H1 (cell line): ENCODE data around the gene DOK6. TPM values are rescaled to one million over a fixed set of nuclear protein-coding genes. Genes with fewer than 3 reads are reported as not detected.

Experiments used
- CTCF ChIA-PET: fragments of 300-600 bp; sonication (Branson Sonifier 250); formaldehyde crosslinking; loops from one replicate; lab custom pipeline; 2021; ENCODE audit not compliant: partially characterized antibody; lab: Charles Lee
- POLR2A ChIA-PET: fragments of 300-600 bp; sonication (Branson Sonifier 250); formaldehyde crosslinking; loops from one replicate; lab custom pipeline; 2021; ENCODE audit warnings: inconsistent platforms; ENCODE audit not compliant: partially characterized antibody; lab: Charles Lee
- DNase-seq, 2 experiments: peaks; one replicate each; pipeline versions ENCODE4 v3.0.0 to v3.0.0-alpha.2; 2010 to 2022; ENCODE audit warnings: low spot score in 2 of 2, low read depth in 1 of 2, mixed read lengths in 1 of 2
- FAIRE-seq: peaks from 2 replicates; lab custom pipeline; 2011; peaks lifted over from hg19 to GRCh38; lab: Jason Lieb, UNC
- H2AFZ ChIP-seq: 2 replicates; pipeline ENCODE4 v1.8.1; 2012; ENCODE audit warnings: low read length, inconsistent platforms
- H2AK5ac ChIP-seq: 2 replicates; pipeline ENCODE4 v1.6.1; 2013; ENCODE audit warnings: low read depth, low read length
- H2BK120ac ChIP-seq: replicated peaks from 2 replicates; pipeline ENCODE3; 2013; ENCODE audit warnings: low read depth, low read length, inconsistent platforms
- H2BK12ac ChIP-seq: 2 replicates; pipeline ENCODE4 v1.6.1; 2013; ENCODE audit warnings: low read depth, low read length
- H2BK15ac ChIP-seq: 2 replicates; pipeline ENCODE4 v1.6.1; 2013; ENCODE audit warnings: low read length
- H2BK20ac ChIP-seq: 2 replicates; pipeline ENCODE4 v1.6.1; 2013; ENCODE audit warnings: low read length
- H2BK5ac ChIP-seq: 2 replicates; pipeline ENCODE4 v1.6.1; 2013; ENCODE audit warnings: low read depth, low read length
- H3K14ac ChIP-seq: 2 replicates; pipeline ENCODE4 v1.6.1; 2013; ENCODE audit warnings: inconsistent platforms; ENCODE audit not compliant: insufficient read length
- H3K18ac ChIP-seq: 2 replicates; pipeline ENCODE4 v1.6.1; 2013; ENCODE audit warnings: low read length; ENCODE audit errors: extremely low read depth
- H3K23ac ChIP-seq: 2 replicates; pipeline ENCODE4 v1.6.1; 2013; ENCODE audit warnings: inconsistent platforms; ENCODE audit not compliant: insufficient read length
- H3K23me2 ChIP-seq: 2 replicates; pipeline ENCODE4 v1.6.1; 2013; ENCODE audit warnings: low read depth, low read length
- H3K27ac ChIP-seq: 2 replicates; pipeline ENCODE4 v1.6.1; 2011; ENCODE audit warnings: low read depth, low read length, inconsistent platforms
- H3K27me3 ChIP-seq, 4 experiments: replicated peaks in 1 of 4; 1 replicate in 1 of 4; 2 replicates in 3 of 4; pipeline versions ENCODE4 v1.6.1 to v1.8.1; 2011 to 2013; ENCODE audit warnings: low read length in 3 of 4, mild to moderate bottlenecking in 3 of 4, inconsistent platforms in 2 of 4, mixed read lengths in 2 of 4, moderate library complexity in 1 of 4; ENCODE audit not compliant: control insufficient read depth in 3 of 4, insufficient read depth in 3 of 4; ENCODE audit errors: extremely low read depth in 1 of 4
- H3K36me3 ChIP-seq, 4 experiments: 2 replicates each; pipeline versions ENCODE4 v1.6.1 to v1.8.1; 2011 to 2013; ENCODE audit warnings: mild to moderate bottlenecking in 4 of 4, low read length in 3 of 4, moderate library complexity in 2 of 4, control low read depth in 1 of 4, inconsistent platforms in 1 of 4; ENCODE audit not compliant: insufficient read depth in 4 of 4, control insufficient read depth in 2 of 4
- H3K4ac ChIP-seq: replicated peaks from 2 replicates; pipeline ENCODE3; 2013; ENCODE audit warnings: low read length, low read depth, mixed read lengths, inconsistent platforms; ENCODE audit not compliant: insufficient read length
- H3K4me1 ChIP-seq, 4 experiments: replicated peaks in 1 of 4; 1 replicate in 1 of 4; 2 replicates in 3 of 4; pipeline versions ENCODE4 v1.6.1 to v1.8.1; 2011 to 2013; ENCODE audit warnings: low read length in 3 of 4, inconsistent platforms in 2 of 4, mixed read lengths in 1 of 4; ENCODE audit not compliant: insufficient read depth in 4 of 4, control insufficient read depth in 3 of 4
- H3K4me2 ChIP-seq, 2 experiments: 2 replicates each; pipeline versions ENCODE4 v1.6.1 to v1.8.1; 2011 to 2013; ENCODE audit warnings: low read depth in 2 of 2, low read length in 2 of 2, control low read depth in 1 of 2, inconsistent platforms in 1 of 2, mild to moderate bottlenecking in 1 of 2; ENCODE audit not compliant: insufficient read depth in 1 of 2
- H3K4me3 ChIP-seq, 4 experiments: fragments of 200-600, 300-600 bp in 1 of 4; sonication (generic), shearing (Covaris generic), sonication (Bioruptor Twin) in 1 of 4; 2 replicates each; pipeline versions ENCODE4 v1.5.1 to v1.8.1; 2011 to 2016; ENCODE audit warnings: low read length in 4 of 4, low read depth in 3 of 4, control low read depth in 2 of 4, inconsistent platforms in 2 of 4, mild to moderate bottlenecking in 2 of 4, mixed read lengths in 1 of 4, moderate library complexity in 1 of 4; ENCODE audit not compliant: insufficient read depth in 2 of 4; ENCODE audit errors: extremely low read depth in 1 of 4
- H3K56ac ChIP-seq: replicated peaks from 2 replicates; pipeline ENCODE3; 2013; ENCODE audit warnings: low read depth, mild to moderate bottlenecking, mixed read lengths, low read length, inconsistent platforms; ENCODE audit not compliant: insufficient read length
- H3K79me1 ChIP-seq: 2 replicates; pipeline ENCODE4 v1.6.1; 2013; ENCODE audit warnings: low read depth, low read length, control low read depth
- H3K79me2 ChIP-seq, 2 experiments: 2 replicates each; pipeline versions ENCODE4 v1.6.1 to v1.8.1; 2012 to 2013; ENCODE audit warnings: low read length in 2 of 2, mild to moderate bottlenecking in 2 of 2, inconsistent platforms in 1 of 2; ENCODE audit not compliant: insufficient read depth in 2 of 2, control insufficient read depth in 1 of 2
- H3K9ac ChIP-seq, 4 experiments: replicated peaks in 1 of 4; 1 replicate in 1 of 4; 2 replicates in 3 of 4; pipeline versions ENCODE4 v1.6.1 to v1.8.1; 2011 to 2013; ENCODE audit warnings: low read depth in 3 of 4, low read length in 3 of 4, control low read depth in 2 of 4, mild to moderate bottlenecking in 2 of 4, moderate library complexity in 2 of 4, inconsistent platforms in 1 of 4; ENCODE audit errors: extremely low read depth in 1 of 4
- H3K9me3 ChIP-seq, 2 experiments: 2 replicates each; pipeline versions ENCODE4 v1.6.1 to v1.8.1; 2012 to 2013; ENCODE audit warnings: mild to moderate bottlenecking in 2 of 2, moderate library complexity in 2 of 2, control low read depth in 1 of 2, inconsistent platforms in 1 of 2, low read depth in 1 of 2, low read length in 1 of 2, mixed read lengths in 1 of 2; ENCODE audit not compliant: insufficient read depth in 2 of 2
- H4K20me1 ChIP-seq, 2 experiments: replicated peaks in 1 of 2; 2 replicates each; pipeline versions ENCODE3 to v1.8.1; 2011 to 2013; ENCODE audit warnings: inconsistent platforms in 2 of 2, low read length in 2 of 2, mild to moderate bottlenecking in 1 of 2; ENCODE audit not compliant: insufficient read depth in 2 of 2, control insufficient read depth in 1 of 2
- H4K5ac ChIP-seq: 2 replicates; pipeline ENCODE4 v1.6.1; 2013; ENCODE audit warnings: low read length, low read depth, mixed read lengths, inconsistent platforms; ENCODE audit not compliant: insufficient read length
- H4K8ac ChIP-seq: 2 replicates; pipeline ENCODE4 v1.8.0; 2013; ENCODE audit warnings: mild to moderate bottlenecking, moderate library complexity, low read length, inconsistent platforms; ENCODE audit not compliant: insufficient read depth; ENCODE audit errors: extremely low read depth
- H4K91ac ChIP-seq: replicated peaks from 2 replicates; pipeline ENCODE3; 2013; ENCODE audit warnings: low read length, mixed read lengths, inconsistent platforms; ENCODE audit not compliant: insufficient read length
- JUND ChIP-seq: IDR thresholded peaks from 2 replicates; pipeline ENCODE4 v1.6.1; 2011; ENCODE audit warnings: mild to moderate bottlenecking, improper control_type of control experiment, low read length
- TAF7 ChIP-seq: optimal IDR thresholded peaks from 2 replicates; pipeline ENCODE3; 2011; ENCODE audit warnings: low read depth, mild to moderate bottlenecking, inconsistent platforms, low read length, moderate library complexity, borderline replicate concordance
- TEAD4 ChIP-seq: IDR thresholded peaks from 2 replicates; pipeline ENCODE4 v1.6.1; 2012; ENCODE audit warnings: low read depth, low read length, inconsistent platforms, mixed read lengths
- WGBS, 2 experiments: shearing (Covaris generic) in 1 of 2; methylation state at CpG; one replicate each; pipeline versions ENCODE4 v1.1.6 to v1.1.7; 2013 to 2015; ENCODE audit warnings: low lambda C conversion rate in 2 of 2, mixed read lengths in 2 of 2, inconsistent platforms in 1 of 2, low coverage in 1 of 2, missing lambda C conversion rate in 1 of 2; ENCODE audit not compliant: insufficient replicate concordance in 2 of 2, insufficient coverage in 1 of 2, insufficient read length in 1 of 2; ENCODE audit errors: extremely low coverage in 1 of 2, missing lambda C conversion rate in 1 of 2; 5-methylcytosine and 5-hydroxymethylcytosine counted together
- polyA plus RNA-seq, 7 experiments: library from polyadenylated mRNA; depleted of rRNA in 3 of 7; stranded (reverse) in 5 of 7; unstranded in 2 of 7; fragments of >200 nt in 5 of 7; fragments of 200-250 nt in 2 of 7; gene quantifications; 1 replicate in 5 of 7; 2 replicates in 1 of 7; 4 replicates in 1 of 7; pipeline versions ENCODE4 v1.2.1 to v1.2.3, GENCODE V29; 2011 to 2013; ENCODE audit warnings: missing spikeins in 2 of 7, mixed read lengths in 2 of 7
- total RNA-seq: library from RNA; stranded (reverse); fragmentation: NEBNext Ultra II Directional; extraction: Animal tissue kit (Norgen Biotek cat#: 25700); gene quantifications from 2 replicates; pipeline ENCODE4 v1.2.1, GENCODE V29; 2021

The DOK6 gene
- total and polyA plus RNA-seq, 2 of the 8 experiments (the other 6 are each of a cell fraction or from before 2014, with no cell fraction given), result 0.33 to 0.50 TPM

DNA sequence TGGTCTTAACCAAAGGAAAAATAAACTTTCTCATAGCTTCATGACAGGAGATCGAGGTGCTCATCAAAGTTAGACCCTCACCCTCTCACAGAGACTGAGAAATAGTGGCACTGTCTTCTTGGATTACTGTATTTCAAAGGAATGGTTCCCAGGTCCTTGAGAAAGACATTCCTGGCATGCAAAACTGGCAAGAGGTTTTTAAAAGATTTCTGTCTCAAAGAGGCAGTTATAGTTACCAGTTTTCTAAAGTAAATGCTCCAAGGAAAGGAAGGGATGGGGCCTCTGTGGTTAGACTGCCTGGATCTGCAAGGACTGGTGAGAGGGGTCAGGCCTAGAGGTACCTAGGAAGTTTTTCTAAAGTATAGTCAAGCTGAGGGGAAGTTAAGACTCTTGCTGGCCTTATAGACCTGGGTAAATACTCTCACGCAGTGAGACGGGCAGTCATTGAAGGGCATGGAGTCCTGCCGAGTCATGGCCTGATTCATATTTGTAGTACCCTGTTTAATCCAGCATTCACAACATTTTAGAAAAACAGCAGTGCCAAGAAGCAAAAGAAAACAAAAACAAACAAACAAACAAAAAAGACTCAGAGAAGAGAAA, 226.1 kb downstream of the DOK6 start:
- Histone ChIP-seq H4K8ac (no peak overlapping the region), H2BK20ac (no peak overlapping the region), H2BK5ac (no peak overlapping the region), H3K4me3 (no peak overlapping the region), H2BK120ac (no peak overlapping the region), H3K23ac (no peak overlapping the region), H3K36me3 (no peaks in the 10 kb centered on the region), H2BK15ac (no peak overlapping the region), H3K27me3 (no peaks in the 10 kb centered on the region), H2BK12ac (no peak overlapping the region), H4K91ac (no peak overlapping the region), H2AK5ac (no peak overlapping the region), H3K9ac (no peak overlapping the region), H3K18ac (no peak overlapping the region), H3K4me2 (no peak overlapping the region), H3K27ac (no peak overlapping the region), H3K4ac (no peak overlapping the region), H3K14ac (no peak overlapping the region), H3K56ac (no peak overlapping the region), H4K5ac (no peak overlapping the region), H4K20me1 (no peaks in the 10 kb centered on the region), H3K79me2 (no peaks in the 10 kb centered on the region), H3K23me2 (no peaks in the 10 kb centered on the region), H2AFZ (peak overlapping the region; percentile 34), H3K9me3 (no peaks in the 10 kb centered on the region), H3K4me1 (no peaks in the 10 kb centered on the region), H3K79me1 (no peaks in the 10 kb centered on the region)
- TF ChIP-seq TAF7, result no peak
- no peak for TF ChIP-seq JUND
- TF ChIP-seq TEAD4, result no peak
- ChIA-PET CTCF (no interaction called here), POLR2A (no interaction called here)
- FAIRE-seq (no peak), DNase-seq (no peak)
- WGBS, 2 experiments, result 95% methylated on average over 4 of the region's 4 CpGs; no CpG with 5 or more reads in 1 of the 2 experiments
